NCI-H345 treated with DMSO at 0.1 percent for 48 hours (cell line): Measurements from ENCODE around the gene COX11.

Experiments used
- DNase-seq: peaks from one replicate; lab custom pipeline; 2025; ENCODE audit not compliant: unreplicated experiment; lab: John Stamatoyannopoulos, UW

Gene COX11

GRCh38 chr17:54968262-54968987 is at the start of gene COX11, which contains the start of gene STXBP4:
TSS of gene COX11 (minus strand) at chr17:54968654. CDS start at chr17:54968646, 8 bp downstream.
TSS of gene STXBP4 (plus strand) at chr17:54968765. CDS start at chr17:54986220, 17,455 bp downstream.
- peak; percentile 89 for DNase-seq

GRCh38 chr17:55005520-55005919 is 37.1 kb upstream of the COX11 start:
- DNase-seq, result no peak

- DNase-seq, result no peak
These were observed 36.0 kb upstream of the COX11 start for GRCh38 chr17:55004484-55004883.

- no peak for DNase-seq
These were observed 34.0 kb upstream of the COX11 start for GRCh38 chr17:55002458-55002857.

GRCh38 chr17:54996441-54996840 is 28.0 kb upstream of the COX11 start:
- no peak for DNase-seq

GRCh38 chr17:54992797-54993639 is 24.6 kb upstream of the COX11 start:
- peak; percentile 60 for DNase-seq

GRCh38 chr17:54991567-54991966 is 23.1 kb upstream of the COX11 start:
- no peak for DNase-seq

- DNase-seq, result no peak
These were observed 21.7 kb upstream of the COX11 start for GRCh38 chr17:54990118-54990517.

- DNase-seq, result no peak
These were observed 17.0 kb upstream of the COX11 start for GRCh38 chr17:54985476-54985875.

GRCh38 chr17:54983260-54983659 is 14.8 kb upstream of the COX11 start:
- DNase-seq, result no peak

- no peak for DNase-seq
These were observed 13.9 kb upstream of the COX11 start for GRCh38 chr17:54982399-54982798.

GRCh38 chr17:54980375-54980774 is 11.9 kb upstream of the COX11 start:
- no peak for DNase-seq

- DNase-seq, result no peak
These were observed 11.2 kb upstream of the COX11 start for GRCh38 chr17:54979657-54980056.

GRCh38 chr17:54977744-54978143 is 9.3 kb upstream of the COX11 start:
- no peak for DNase-seq

GRCh38 chr17:54976316-54976715 is 7.9 kb upstream of the COX11 start:
- DNase-seq, result no peak

- no peak for DNase-seq
These were observed 6.3 kb upstream of the COX11 start for GRCh38 chr17:54974759-54975158.

GRCh38 chr17:54972406-54973138 is 4.1 kb upstream of the COX11 start:
- DNase-seq, result no peak

- DNase-seq, result no peak
These were observed 3.4 kb upstream of the COX11 start for GRCh38 chr17:54971901-54972300.

GRCh38 chr17:54971147-54971546 is 2.7 kb upstream of the COX11 start:
- no peak for DNase-seq

- no peak for DNase-seq
These were observed 1.5 kb upstream of the COX11 start for GRCh38 chr17:54969658-54970572.

- DNase-seq, result no peak
These were observed 506 bp upstream of the COX11 start for GRCh38 chr17:54968988-54969332.
